Fibroblast of mammary gland (primary cell): Measurements from ENCODE around the gene TMEM80.

Experiments
- DNase-seq: peaks from one replicate; pipeline ENCODE4 v3.0.0-alpha.2; 2010; ENCODE audit warnings: low read depth
- H3K4me3 ChIP-seq: 2 replicates; pipeline ENCODE4 v1.5.1; 2011; ENCODE audit warnings: low read depth, mild to moderate bottlenecking, low read length, moderate library complexity; ENCODE audit not compliant: control insufficient read depth
- CTCF ChIP-seq: conservative IDR thresholded peaks from 2 replicates; pipeline ENCODE4 v1.5.1; 2011; ENCODE audit warnings: low read depth, low read length, inconsistent platforms; ENCODE audit not compliant: control insufficient read depth, insufficient read depth

The TMEM80 gene

GRCh38 chr11:746289-747157 lies 50.9 kb downstream of the TMEM80 start:
- TF ChIP-seq CTCF: no peak
- peak; percentile 53 for DNase-seq
- H3K4me3 ChIP-seq: peak overlapping the region; percentile 52

- peak within 1 kb of the TSS; percentile 60 for H3K4me3 ChIP-seq
- no peak for TF ChIP-seq CTCF
- DNase-seq: peak; percentile 69
These were observed 51.8 kb downstream of the TMEM80 start, which contains the start of gene TALDO1 for GRCh38 chr11:747158-748006. TSS of gene TALDO1 (plus strand) at chr11:747464. CDS start at chr11:747482, 18 bp downstream.

- no peak for DNase-seq
- H3K4me3 ChIP-seq: peak overlapping the region; percentile 60
These were observed 52.4 kb downstream of the TMEM80 start for GRCh38 chr11:748007-748359.

GRCh38 chr11:749731-750130 lies 54.1 kb downstream of the TMEM80 start:
- TF ChIP-seq CTCF: no peak
- peak; percentile 14 for DNase-seq
- H3K4me3 ChIP-seq: no peak overlapping the region

More at GRCh38 chr11:748007-748359, 52.4 kb downstream of the TMEM80 start:
- no peak for TF ChIP-seq CTCF
